Type B pancreatic cell (in vitro differentiated cells): Measurements from ENCODE around the gene MCM3AP. TPM values are rescaled to one million over a fixed set of nuclear protein-coding genes. Genes with fewer than 3 reads are reported as not detected.

Experiments used
- DNase-seq: peaks from one replicate; pipeline ENCODE4 v3.0.0; 2021; ENCODE audit warnings: mixed read lengths; ENCODE audit not compliant: unreplicated experiment; ENCODE audit errors: extremely low spot score
- H3K27ac Mint-ChIP-seq: 2 replicates; pipeline ENCODE4 v1.8.0; 2021; ENCODE audit warnings: mild to moderate bottlenecking, mixed read lengths
- H3K27me3 Mint-ChIP-seq: 2 replicates; pipeline ENCODE4 v1.8.0; 2021; ENCODE audit warnings: mixed read lengths
- H3K36me3 Mint-ChIP-seq: 2 replicates; pipeline ENCODE4 v1.8.0; 2021; ENCODE audit warnings: mixed read lengths
- H3K4me1 Mint-ChIP-seq: one replicate; pipeline ENCODE4 v1.8.0; 2021; ENCODE audit warnings: mixed read lengths; ENCODE audit not compliant: unreplicated experiment
- H3K4me3 Mint-ChIP-seq: 2 replicates; pipeline ENCODE4 v1.8.0; 2021; ENCODE audit warnings: mild to moderate bottlenecking, mixed read lengths
- H3K9me3 Mint-ChIP-seq: 2 replicates; pipeline ENCODE4 v1.8.0; 2021; ENCODE audit warnings: mixed read lengths
- CTCF ChIP-seq: fragments of 200-600 bp; sonication (generic); conservative IDR thresholded peaks from 2 replicates; pipeline ENCODE4 v1.5.0; 2021; ENCODE audit warnings: antibody characterized with exemption, mild to moderate bottlenecking
- total RNA-seq: library from RNA; stranded (reverse); gene quantifications from 2 replicates; pipeline ENCODE4 v1.2.1, GENCODE V29; 2021; ENCODE audit warnings: low replicate concordance

Gene MCM3AP
- total RNA-seq, 1 donor from 2014 or later: 120 TPM

GRCh38 chr21:46326110-46326703 is 40.8 kb upstream of the MCM3AP start:
- Mint-ChIP-seq H3K4me1 (peaks cover 19% of the 10 kb centered on the region), H3K4me3 (peak overlapping the region; percentile 78), H3K9me3 (no peaks in the 10 kb centered on the region), H3K27ac (peak overlapping the region; percentile 91), H3K27me3 (no peaks in the 10 kb centered on the region), H3K36me3 (peaks cover 23% of the 10 kb centered on the region)
- DNase-seq: no peak
- no peak for TF ChIP-seq CTCF

- Mint-ChIP-seq H3K4me3 (peak overlapping the region; percentile 95), H3K27me3 (no peaks in the 10 kb centered on the region), H3K4me1 (peaks cover 25% of the 10 kb centered on the region), H3K27ac (peak overlapping the region; percentile 91), H3K9me3 (no peaks in the 10 kb centered on the region), H3K36me3 (peaks cover 23% of the 10 kb centered on the region)
- peak; percentile 52 for TF ChIP-seq CTCF
- DNase-seq: peak; percentile 74
Observed at GRCh38 chr21:46325073-46325912, 39.9 kb upstream of the MCM3AP start.

- no peaks in the 10 kb centered on the region for H3K27me3 Mint-ChIP-seq
- peak overlapping the region; percentile 98 for H3K27ac Mint-ChIP-seq
- TF ChIP-seq CTCF: no peak
- peaks cover 25% of the 10 kb centered on the region for H3K4me1 Mint-ChIP-seq
- peak overlapping the region; percentile 95 for H3K4me3 Mint-ChIP-seq
- no peaks in the 10 kb centered on the region for H3K9me3 Mint-ChIP-seq
- H3K36me3 Mint-ChIP-seq: peaks cover 23% of the 10 kb centered on the region
- peak; percentile 91 for DNase-seq
Observed at GRCh38 chr21:46324390-46325072, 39.1 kb upstream of the MCM3AP start.

- peak; percentile 1 for TF ChIP-seq CTCF
Observed at GRCh38 chr21:46323710-46324389, 38.4 kb upstream of the MCM3AP start, which contains the start of the genes C21orf58 and PCNT. TSS of gene C21orf58 (minus strand) at chr21:46323870. CDS start at chr21:46322738, 1,132 bp downstream. TSS of gene PCNT (plus strand) at chr21:46324156. CDS start at chr21:46324229, 73 bp downstream.

GRCh38 chr21:46323227-46323709 is 37.9 kb upstream of the MCM3AP start:
- TF ChIP-seq CTCF: peak; percentile 24
- no peaks in the 10 kb centered on the region for H3K27me3 Mint-ChIP-seq
- peaks cover 23% of the 10 kb centered on the region for H3K36me3 Mint-ChIP-seq
- H3K4me1 Mint-ChIP-seq: peaks cover 25% of the 10 kb centered on the region
- no peak for DNase-seq
- peak overlapping the region; percentile 95 for H3K4me3 Mint-ChIP-seq
- H3K27ac Mint-ChIP-seq: peak overlapping the region; percentile 90
- H3K9me3 Mint-ChIP-seq: no peaks in the 10 kb centered on the region

More at GRCh38 chr21:46323710-46324389, 38.4 kb upstream of the MCM3AP start, which contains the start of the genes C21orf58 and PCNT:
- Mint-ChIP-seq H3K4me3 (peak within 1 kb of the TSS; percentile 95), H3K27ac (peak within 1 kb of the TSS; percentile 98), H3K27me3 (no peaks in the 10 kb centered on the region), H3K4me1 (peaks cover 25% of the 10 kb centered on the region), H3K36me3 (peaks cover 23% of the 10 kb centered on the region), H3K9me3 (no peaks in the 10 kb centered on the region)
- peak; percentile 99 for DNase-seq
